Activated CD8-positive, alpha-beta memory T cell treated with anti-CD3 and anti-CD28 coated beads, Interleukin-2, amount 50 U/mL, for 4 hours (primary cell): Measurements from ENCODE around the gene TNRC6B.
"Not testable (repeated sequence)": the region's sequence is repeated elsewhere in the genome, so short reads cannot be mapped to it uniquely, and the experiment has no call there.

Experiments
- DNase-seq: peaks from one replicate; pipeline ENCODE4 v3.0.0-alpha.2; 2020

TNRC6B gene

GRCh38 chr22:40177738-40178416 lies at the start of gene TNRC6B:
Gene TNRC6B, plus strand, starts transcription at chr22:40177925. Its CDS starts 211 bp downstream, at chr22:40178136.
- DNase-seq: peak; percentile 58

GRCh38 chr22:40128989-40129388 lies 48.7 kb upstream of the TNRC6B start:
- DNase-seq: no peak

- DNase-seq: no peak
Observed at GRCh38 chr22:40137132-40137531, 40.6 kb upstream of the TNRC6B start.

- DNase-seq: no peak
Observed at GRCh38 chr22:40138866-40139265, 38.9 kb upstream of the TNRC6B start.

GRCh38 chr22:40147388-40148176 lies 30.1 kb upstream of the TNRC6B start:
- no peak for DNase-seq

- DNase-seq: no peak
Observed at GRCh38 chr22:40153192-40153591, 24.5 kb upstream of the TNRC6B start.

GRCh38 chr22:40153705-40154104 lies 24.0 kb upstream of the TNRC6B start:
- DNase-seq: no peak

- no peak for DNase-seq
Observed at GRCh38 chr22:40156001-40156516, 21.7 kb upstream of the TNRC6B start.

- not testable (repeated sequence) for DNase-seq
Observed at GRCh38 chr22:40156682-40157081, 21.0 kb upstream of the TNRC6B start.

- DNase-seq: no peak
Observed at GRCh38 chr22:40157330-40157945, 20.3 kb upstream of the TNRC6B start.

- DNase-seq: no peak
Observed at GRCh38 chr22:40161194-40161593, 16.5 kb upstream of the TNRC6B start.

GRCh38 chr22:40165537-40165936 lies 12.2 kb upstream of the TNRC6B start:
- not testable (repeated sequence) for DNase-seq

- no peak for DNase-seq
Observed at GRCh38 chr22:40175611-40176244, 2.0 kb upstream of the TNRC6B start.

GRCh38 chr22:40176921-40177737 lies 596 bp upstream of the TNRC6B start:
- peak; percentile 78 for DNase-seq

GRCh38 chr22:40178417-40179409 lies 988 bp downstream of the TNRC6B start:
- DNase-seq: peak; percentile 33

- DNase-seq: no peak
Observed at GRCh38 chr22:40179526-40179925, 1.8 kb downstream of the TNRC6B start.

- no peak for DNase-seq
Observed at GRCh38 chr22:40180403-40180802, 2.7 kb downstream of the TNRC6B start.

GRCh38 chr22:40181323-40181722 lies 3.6 kb downstream of the TNRC6B start:
- DNase-seq: no peak

GRCh38 chr22:40182231-40182835 lies 4.6 kb downstream of the TNRC6B start:
- DNase-seq: no peak

- no peak for DNase-seq
Observed at GRCh38 chr22:40183029-40183581, 5.4 kb downstream of the TNRC6B start.
